ENCODE results near the gene P3H2. TPM values are rescaled to one million over a fixed set of nuclear protein-coding genes. Genes with fewer than 3 reads are reported as not detected.

The P3H2 gene
- total and polyA plus RNA-seq, 8 donors, result 1.4 to 46.1 (median 20.3) TPM

DNA sequence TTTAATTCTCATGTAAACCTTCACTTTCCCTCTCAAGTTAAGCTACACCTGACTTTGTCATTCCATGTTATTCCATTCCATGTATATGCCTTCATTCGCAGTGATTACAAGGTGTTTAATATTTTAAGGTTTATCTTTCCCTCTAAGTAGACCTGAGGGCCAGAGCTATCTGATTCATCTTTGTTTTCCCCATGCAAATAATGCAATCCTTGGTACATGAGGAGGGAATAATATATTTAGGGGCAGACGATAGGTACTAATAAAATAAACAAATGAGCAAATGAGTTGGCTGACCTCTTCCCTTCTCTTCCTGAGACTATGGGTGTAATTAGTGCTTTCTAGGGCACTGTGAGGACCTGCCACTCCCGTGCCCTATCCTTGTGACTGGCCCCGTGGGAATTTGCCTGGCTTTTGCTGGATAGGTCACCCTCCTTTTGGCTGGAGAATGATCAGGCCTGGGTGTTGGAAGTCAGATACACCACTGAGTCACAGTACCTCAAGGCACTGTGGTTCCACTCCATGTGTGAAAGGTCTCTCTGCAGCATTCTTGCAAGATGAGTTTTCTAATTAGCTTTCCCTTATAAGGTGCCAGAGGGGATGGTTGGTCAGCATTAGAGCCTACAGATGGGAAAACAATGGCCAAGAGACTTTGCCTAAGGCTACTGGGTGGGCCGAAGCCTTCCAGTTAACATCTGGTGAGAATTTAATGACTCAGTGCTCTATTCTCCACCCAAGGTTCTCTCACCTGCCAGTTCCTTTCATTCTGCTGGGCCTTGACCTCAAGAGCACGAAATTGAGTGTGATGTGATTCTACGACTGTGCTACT, 183.2 kb downstream of the P3H2 start:
- WGBS, 5 donors, result 50 to 65% (median 61%) methylated on average over 7 of the region's 7 CpGs
- Histone ChIP-seq H3K4me1 (peaks cover 0 to 21% (median 11%) of the 10 kb centered on the region in 4 donors), H3K27ac (peak overlapping the region in 2 of 5 donors; percentile 25 to 32), H3K27me3 (no peaks in the 10 kb centered on the region), H3K4me3 (no peak overlapping the region), H3K36me3 (no peaks in the 10 kb centered on the region), H3K9me3 (no peaks in the 10 kb centered on the region)
- TF ChIP-seq, protein P1, sequence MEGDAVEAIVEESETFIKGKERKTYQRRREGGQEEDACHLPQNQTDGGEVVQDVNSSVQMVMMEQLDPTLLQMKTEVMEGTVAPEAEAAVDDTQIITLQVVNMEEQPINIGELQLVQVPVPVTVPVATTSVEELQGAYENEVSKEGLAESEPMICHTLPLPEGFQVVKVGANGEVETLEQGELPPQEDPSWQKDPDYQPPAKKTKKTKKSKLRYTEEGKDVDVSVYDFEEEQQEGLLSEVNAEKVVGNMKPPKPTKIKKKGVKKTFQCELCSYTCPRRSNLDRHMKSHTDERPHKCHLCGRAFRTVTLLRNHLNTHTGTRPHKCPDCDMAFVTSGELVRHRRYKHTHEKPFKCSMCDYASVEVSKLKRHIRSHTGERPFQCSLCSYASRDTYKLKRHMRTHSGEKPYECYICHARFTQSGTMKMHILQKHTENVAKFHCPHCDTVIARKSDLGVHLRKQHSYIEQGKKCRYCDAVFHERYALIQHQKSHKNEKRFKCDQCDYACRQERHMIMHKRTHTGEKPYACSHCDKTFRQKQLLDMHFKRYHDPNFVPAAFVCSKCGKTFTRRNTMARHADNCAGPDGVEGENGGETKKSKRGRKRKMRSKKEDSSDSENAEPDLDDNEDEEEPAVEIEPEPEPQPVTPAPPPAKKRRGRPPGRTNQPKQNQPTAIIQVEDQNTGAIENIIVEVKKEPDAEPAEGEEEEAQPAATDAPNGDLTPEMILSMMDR (IDR thresholded peaks at IDR 0.05), result no peak
- TF ChIP-seq POLR2AphosphoS5 (IDR thresholded peaks at IDR 0.05) (no peak), POLR2A (IDR thresholded peaks at IDR 0.05) (no peak), EP300 (IDR thresholded peaks at IDR 0.05) (no peak)
- intact Hi-C loops (cut with DNase I; ENCODE audit: low total_unique reads), result no loop called here
- DNase-seq, result peak in 1 of 2 donors; percentile 47

DNA sequence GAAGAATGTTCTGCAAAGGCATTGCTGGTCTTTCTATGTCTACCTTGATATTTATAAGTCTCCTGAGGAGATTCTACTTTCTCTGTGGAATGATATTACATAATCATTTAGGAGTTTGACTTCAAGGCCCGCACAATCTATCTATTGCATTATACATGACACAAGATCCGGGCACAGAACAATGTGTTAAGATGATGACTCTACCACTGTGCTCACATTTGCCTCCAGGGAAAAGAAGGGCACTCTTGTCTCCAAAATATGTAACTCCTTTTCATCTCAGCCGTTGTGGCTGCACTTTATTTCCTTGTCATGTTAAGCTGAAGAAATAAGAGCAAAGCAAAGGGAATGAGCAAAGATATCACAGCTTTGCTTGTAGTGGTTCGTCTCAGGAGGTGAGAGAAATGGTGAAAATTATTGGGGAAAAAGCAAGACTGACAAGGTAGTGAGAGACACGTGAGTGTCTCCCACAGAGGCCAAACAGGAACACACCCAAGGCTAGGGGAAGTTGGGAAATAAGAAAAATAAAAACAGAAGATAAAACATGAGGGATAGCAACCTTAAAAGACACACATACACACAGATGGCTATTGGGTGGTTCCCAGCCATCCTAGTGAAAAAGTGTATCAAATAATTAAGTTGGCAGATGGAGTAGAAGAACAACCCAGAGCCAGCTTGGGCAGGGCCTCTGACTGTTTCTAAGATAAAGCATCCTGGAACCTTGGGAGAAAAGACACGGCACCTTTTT, 184.3 kb downstream of the P3H2 start:
- Histone ChIP-seq H3K4me1 (peaks cover 0 to 10% (median 9%) of the 10 kb centered on the region in 4 donors), H3K36me3 (no peaks in the 10 kb centered on the region), H3K9me3 (no peaks in the 10 kb centered on the region), H3K27me3 (no peaks in the 10 kb centered on the region), H3K4me3 (no peak overlapping the region), H3K27ac (no peak overlapping the region)
- intact Hi-C loops (cut with DNase I; ENCODE audit: low total_unique reads), result no loop called here
- WGBS, 5 donors, result 70 to 80% (median 75%) methylated on average over 6 of the region's 6 CpGs
- DNase-seq, result no peak
- TF ChIP-seq POLR2AphosphoS5 (IDR thresholded peaks at IDR 0.05), result no peak
- TF ChIP-seq EP300 (IDR thresholded peaks at IDR 0.05), result no peak
- TF ChIP-seq POLR2A (IDR thresholded peaks at IDR 0.05), result no peak
- TF ChIP-seq, protein P1 (IDR thresholded peaks at IDR 0.05), result no peak

DNA sequence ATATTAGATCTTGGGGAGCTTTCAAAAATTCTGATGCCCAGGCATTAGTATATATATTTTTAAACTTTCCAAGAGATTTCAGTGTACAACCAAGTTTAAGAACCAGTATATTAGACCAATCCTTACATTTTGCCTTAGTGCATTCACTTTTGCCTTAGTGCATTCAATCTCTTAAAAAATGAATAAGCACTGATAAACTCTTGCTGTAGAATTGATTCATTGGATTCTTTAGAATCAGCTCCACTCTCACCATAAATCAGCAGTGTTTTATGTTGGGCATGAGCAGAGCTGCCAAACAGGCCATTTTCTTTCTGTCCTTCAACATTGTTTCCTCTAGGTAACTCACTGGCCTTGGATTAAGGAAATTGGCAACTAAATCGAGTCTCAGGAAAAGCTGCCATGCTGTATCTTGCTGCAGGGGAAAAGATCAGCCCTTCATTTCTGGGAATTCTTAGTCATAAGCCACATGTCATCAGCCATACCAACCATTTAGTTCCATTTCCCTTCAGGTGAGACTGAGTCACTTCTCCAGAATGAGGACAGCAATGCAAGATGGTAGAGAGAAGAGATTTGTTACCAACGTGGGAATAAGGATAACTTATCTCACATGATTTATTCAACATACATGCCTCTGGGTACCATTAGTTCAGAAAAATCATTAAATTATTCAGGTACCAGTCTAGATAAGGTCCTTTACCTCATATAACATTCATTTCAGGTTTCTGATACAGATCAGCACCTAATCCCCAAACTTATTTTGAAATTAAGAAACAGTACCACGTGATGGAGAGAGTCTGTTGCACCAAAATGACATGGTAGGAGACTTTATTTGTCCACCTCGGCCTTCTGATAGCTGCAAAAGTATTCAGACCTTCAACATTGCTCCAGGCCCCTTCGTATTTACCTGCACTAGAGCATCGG, 192.5 kb downstream of the P3H2 start:
- no peak for DNase-seq
- H3K9me3 ChIP-seq, result no peaks in the 10 kb centered on the region
- intact Hi-C loops (cut with DNase I; ENCODE audit: low total_unique reads), result no loop called here
- no peaks in the 10 kb centered on the region for H3K27me3 ChIP-seq
- peak overlapping the region in 1 of 5 donors; percentile 45 for H3K27ac ChIP-seq
- no peak overlapping the region for H3K4me3 ChIP-seq
- H3K4me1 ChIP-seq, result peaks cover 0 to 4% (median 0%) of the 10 kb centered on the region in 4 donors
- WGBS, 5 donors, result 67 to 70% (median 70%) methylated on average over 6 of the region's 6 CpGs
- TF ChIP-seq, protein P1 (IDR thresholded peaks at IDR 0.05), result no peak
- TF ChIP-seq POLR2AphosphoS5 (IDR thresholded peaks at IDR 0.05) (peak in 2 of 3 donors; percentile 35 to 56), POLR2A (IDR thresholded peaks at IDR 0.05) (no peak), EP300 (IDR thresholded peaks at IDR 0.05) (no peak)
- H3K36me3 ChIP-seq, result no peaks in the 10 kb centered on the region

DNA sequence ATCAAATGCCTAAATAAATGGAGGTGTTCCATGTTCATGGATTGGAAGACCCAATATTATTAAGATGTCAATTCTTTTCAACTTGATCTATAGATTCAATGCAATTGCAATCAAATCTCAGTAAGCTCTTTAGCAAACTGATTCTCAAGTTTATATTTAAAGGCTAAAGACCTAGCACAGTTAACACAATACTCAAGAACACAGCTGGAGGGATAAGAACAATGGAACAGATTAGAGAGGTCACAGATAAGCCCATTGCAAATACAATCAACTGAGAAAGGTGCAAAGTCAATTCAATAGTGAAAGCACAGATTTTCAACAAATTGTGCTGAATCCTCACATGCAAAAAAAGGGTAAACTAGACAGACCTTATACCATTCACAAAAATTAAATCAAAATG, 198.9 kb downstream of the P3H2 start:
- no peaks in the 10 kb centered on the region for H3K36me3 ChIP-seq
- no peak overlapping the region for H3K4me3 ChIP-seq
- H3K9me3 ChIP-seq, result peaks cover 0 to 7% (median 0%) of the 10 kb centered on the region in 4 donors
- intact Hi-C loops (cut with DNase I; ENCODE audit: low total_unique reads), result no loop called here
- H3K4me1 ChIP-seq, result peaks cover 0 to 4% (median 0%) of the 10 kb centered on the region in 4 donors
- no peak overlapping the region for H3K27ac ChIP-seq
- no peaks in the 10 kb centered on the region for H3K27me3 ChIP-seq
- TF ChIP-seq EP300 (IDR thresholded peaks at IDR 0.05), result no peak
- TF ChIP-seq, protein P1 (IDR thresholded peaks at IDR 0.05), result no peak
- no peak for TF ChIP-seq POLR2A (IDR thresholded peaks at IDR 0.05)
- no peak for TF ChIP-seq POLR2AphosphoS5 (IDR thresholded peaks at IDR 0.05)
- DNase-seq, result no peak

Data from stomach (tissue), 9 donors.